CD4-positive, alpha-beta T cell treated with Interleukin-21 for 1 hour (primary cell): Measurements from ENCODE around the gene TEKT1.
"Not testable (repeated sequence)": the region's sequence is repeated elsewhere in the genome, so short reads cannot be mapped to it uniquely, and the experiment has no call there.

ENCODE experiments used
- DNase-seq: peaks from one replicate; pipeline ENCODE4 v3.0.0-alpha.2; 2020

The TEKT1 gene

GRCh38 chr17:6831661-6832263, at the start of gene TEKT1:
TEKT1 (minus strand) TSS chr17:6831729; CDS start chr17:6830376, 1,353 bp downstream.
- DNase-seq = peak; percentile 81

- not testable (repeated sequence) for DNase-seq
These were observed 47.9 kb upstream of the TEKT1 start for GRCh38 chr17:6879221-6879975.

GRCh38 chr17:6875276-6875675, 43.7 kb upstream of the TEKT1 start:
- DNase-seq = not testable (repeated sequence)

- no peak for DNase-seq
These were observed 41.4 kb upstream of the TEKT1 start for GRCh38 chr17:6872936-6873335.

- DNase-seq = no peak
These were observed 39.3 kb upstream of the TEKT1 start for GRCh38 chr17:6870841-6871240.

GRCh38 chr17:6868582-6868981, 37.1 kb upstream of the TEKT1 start:
- no peak for DNase-seq

GRCh38 chr17:6867849-6868248, 36.3 kb upstream of the TEKT1 start:
- DNase-seq = no peak

- DNase-seq = no peak
These were observed 31.3 kb upstream of the TEKT1 start for GRCh38 chr17:6862825-6863224.

GRCh38 chr17:6862122-6862521, 30.6 kb upstream of the TEKT1 start:
- DNase-seq = no peak

- DNase-seq = no peak
These were observed 26.4 kb upstream of the TEKT1 start for GRCh38 chr17:6857904-6858303.

GRCh38 chr17:6857336-6857735, 25.8 kb upstream of the TEKT1 start:
- no peak for DNase-seq

GRCh38 chr17:6856051-6856450, 24.5 kb upstream of the TEKT1 start:
- DNase-seq = no peak

GRCh38 chr17:6853764-6854442, 22.4 kb upstream of the TEKT1 start:
- no peak for DNase-seq

- DNase-seq = not testable (repeated sequence)
These were observed 17.1 kb upstream of the TEKT1 start for GRCh38 chr17:6848545-6849179.

- not testable (repeated sequence) for DNase-seq
These were observed 14.6 kb upstream of the TEKT1 start for GRCh38 chr17:6846138-6846537.

GRCh38 chr17:6844406-6844805, 12.9 kb upstream of the TEKT1 start:
- DNase-seq = not testable (repeated sequence)

GRCh38 chr17:6843241-6843880, 11.8 kb upstream of the TEKT1 start:
- DNase-seq = peak; percentile 53

GRCh38 chr17:6841769-6842168, 10.2 kb upstream of the TEKT1 start:
- DNase-seq = not testable (repeated sequence)

- DNase-seq = no peak
These were observed 1.0 kb downstream of the TEKT1 start for GRCh38 chr17:6830383-6830986.

GRCh38 chr17:6823011-6823442, 8.5 kb downstream of the TEKT1 start:
- no peak for DNase-seq

- no peak for DNase-seq
These were observed 12.6 kb downstream of the TEKT1 start for GRCh38 chr17:6818938-6819337.

- not testable (repeated sequence) for DNase-seq
These were observed 15.2 kb downstream of the TEKT1 start for GRCh38 chr17:6816368-6816767.
